Spleen (tissue), 11 donors: ENCODE results near the gene F11R. TPM values are rescaled to one million over a fixed set of nuclear protein-coding genes. Genes with fewer than 3 reads are reported as not detected.

ENCODE experiments used
- DNase-seq: peaks from one replicate; pipeline ENCODE4 v3.0.0-alpha.2; 2020
- H3K27ac ChIP-seq, 8 donors: fragments of 200-600 bp; sonication (generic) in 7 of 8; 1 replicate in 4 of 8; 2 replicates in 4 of 8; pipeline versions ENCODE4 v1.5.0 to v1.8.0; 2016 to 2021; ENCODE audit warnings: inconsistent platforms in 4 of 8, mild to moderate bottlenecking in 4 of 8, moderate library complexity in 1 of 8
- H3K27me3 ChIP-seq, 7 donors: fragments of 200-600 bp; sonication (generic) in 6 of 7; replicated peaks in 1 of 7; 1 replicate in 4 of 7; 2 replicates in 3 of 7; pipeline versions ENCODE4 v1.5.0 to v1.8.0; 2016 to 2021; ENCODE audit warnings: inconsistent platforms in 3 of 7, mild to moderate bottlenecking in 1 of 7
- H3K36me3 ChIP-seq, 6 donors: fragments of 200-600 bp; sonication (generic) in 5 of 6; 1 replicate in 4 of 6; 2 replicates in 2 of 6; pipeline versions ENCODE4 v1.5.0 to v1.8.0; 2016 to 2021; ENCODE audit warnings: inconsistent platforms in 2 of 6
- H3K4me1 ChIP-seq, 6 donors: fragments of 200-600 bp; sonication (generic) in 5 of 6; 1 replicate in 3 of 6; 2 replicates in 3 of 6; pipeline versions ENCODE4 v1.5.0 to v1.8.0; 2016 to 2021; ENCODE audit warnings: inconsistent platforms in 3 of 6
- H3K4me3 ChIP-seq, 8 donors: fragments of 200-600 bp; sonication (generic) in 7 of 8; 1 replicate in 4 of 8; 2 replicates in 4 of 8; pipeline versions ENCODE4 v1.5.0 to v1.8.0; 2016 to 2021; ENCODE audit warnings: inconsistent platforms in 4 of 8, mild to moderate bottlenecking in 4 of 8, moderate library complexity in 2 of 8
- H3K9me3 ChIP-seq, 8 donors: fragments of 200-600 bp; sonication (generic) in 7 of 8; 1 replicate in 4 of 8; 2 replicates in 4 of 8; pipeline versions ENCODE4 v1.5.0 to v1.8.0; 2016 to 2021; ENCODE audit warnings: inconsistent platforms in 4 of 8
- POLR2A ChIP-seq, 3 donors: fragments of 450-650 bp; IDR thresholded peaks; one replicate each; pipeline ENCODE4 v1.5.1; 2017; ENCODE audit warnings: antibody characterized with exemption in 3 of 3, mild to moderate bottlenecking in 1 of 3
- POLR2AphosphoS5 ChIP-seq, 3 donors: sonication (generic); formaldehyde crosslinking; IDR thresholded peaks; one replicate each; pipeline ENCODE4 v1.5.1; 2017; ENCODE audit warnings: antibody characterized with exemption in 3 of 3
- WGBS, 5 donors: extraction: QIAGEN DNeasy Blood & Tissue Kit in 3 of 5; methylation state at CpG; one replicate each; pipeline versions ENCODE4 v1.1.5 to v1.1.7; 2013 to 2018; 5-methylcytosine and 5-hydroxymethylcytosine counted together
- intact Hi-C: fragments of 100-400 bp; cut with DNase I; formaldehyde crosslinking; loops from one replicate; pipeline ENCODE4 v1.15.0; 2023; ENCODE audit warnings: low total_unique reads
- polyA plus RNA-seq, 3 donors: library from polyadenylated mRNA; stranded (reverse); fragments of 200-250 nt; gene quantifications; one replicate each; pipeline ENCODE4 v1.2.1, GENCODE V29; 2013
- total RNA-seq, 7 donors: library from RNA; depleted of rRNA in 3 of 7; stranded (reverse); fragments of >200 nt in 3 of 7; fragmentation: NEBNext Ultra II Directional in 4 of 7; extraction: Animal tissue kit (Norgen Biotek cat#: 25700) in 4 of 7; gene quantifications; one replicate each; pipeline versions ENCODE4 v1.1.0 to v1.2.1, GENCODE V29; 2016 to 2021
- TF ChIP-seq, protein P1 (sequence below), 11 experiments: fragments of 200-600 bp in 7 of 11; fragments of 450-650 bp in 4 of 11; sonication (generic) in 4 of 11; IDR thresholded peaks in 8 of 11; conservative IDR thresholded peaks in 3 of 11; 1 replicate in 7 of 11; 2 replicates in 4 of 11; pipeline versions ENCODE4 v1.4.0 to v1.8.0; 2016 to 2021; ENCODE audit warnings: antibody characterized with exemption in 11 of 11, inconsistent platforms in 4 of 11, mild to moderate bottlenecking in 1 of 11
- donor health status: healthy with polysubstance abuse.
- donor health status: DM: no; HTN: no; CAD: no; lungs with moderate emphysema.
- donor health status: DM: no; HTN: no; CAD: no.
- donor health status: Bipolar disorder and iron deficiency.
- donor health status: healthy.
- donor health status: DM: no; HTN: no; CAD: no.
- donor health status: DM: yes; HTN: yes; CAD: no.

Gene F11R
- total and polyA plus RNA-seq, 10 donors: 6.4 to 77.2 (median 50.8) TPM

DNA sequence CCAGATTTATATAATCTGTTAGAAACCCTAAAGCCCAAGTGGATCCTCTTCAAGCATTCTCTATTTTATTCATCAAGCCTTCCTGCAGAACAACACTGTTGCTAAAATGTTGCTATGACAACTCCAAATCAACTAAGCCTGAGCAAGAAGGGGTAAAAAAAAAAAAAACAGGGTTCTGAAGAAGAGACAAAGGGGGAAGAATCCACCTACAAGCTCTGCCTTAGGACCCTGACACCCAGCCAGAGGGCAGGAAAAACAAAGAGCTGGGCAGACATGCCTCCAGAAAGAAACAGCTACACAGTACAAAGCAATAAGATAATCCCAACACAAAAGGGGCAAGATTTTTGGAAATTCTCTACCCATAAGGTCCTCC, 23.6 kb upstream of the F11R start:
- intact Hi-C loops: loop anchor here (10.0 kb wide), 1 partner anchor 50 kb away; the partner anchor contains the start of gene KLHDC9
- H3K4me1 ChIP-seq: peaks cover 20 to 81% (median 54%) of the 10 kb centered on the region in 6 donors
- no peaks in the 10 kb centered on the region for H3K9me3 ChIP-seq
- H3K27ac ChIP-seq: peak overlapping the region; percentile 93 to 99 (median 98)
- H3K4me3 ChIP-seq: peak overlapping the region; percentile 70 to 98 (median 94)
- TF ChIP-seq POLR2AphosphoS5 (IDR thresholded peaks at IDR 0.05) (no peak), POLR2A (IDR thresholded peaks at IDR 0.05) (no peak)
- H3K36me3 ChIP-seq: peaks cover 5 to 68% (median 57%) of the 10 kb centered on the region in 6 donors
- DNase-seq: no peak
- no peaks in the 10 kb centered on the region for H3K27me3 ChIP-seq

DNA sequence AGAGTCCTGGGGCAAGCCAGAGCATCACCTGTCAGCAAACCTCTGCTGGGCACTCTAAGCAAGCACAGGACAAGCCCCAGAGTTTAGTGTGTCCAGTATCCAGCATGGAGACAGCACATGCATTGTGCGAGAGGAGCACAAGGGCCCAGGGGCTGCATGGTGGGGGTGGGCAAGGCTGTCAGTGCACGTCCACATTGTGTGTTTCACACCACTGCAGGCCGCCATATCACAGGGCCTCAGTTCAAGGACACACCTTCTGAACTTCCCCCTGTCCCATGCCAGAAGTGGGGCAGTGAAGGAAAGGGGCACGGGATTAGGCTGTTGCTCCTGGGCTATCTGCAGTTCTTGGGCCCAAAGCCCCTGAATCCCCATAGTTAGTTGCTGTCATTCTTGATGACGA, 18.6 kb upstream of the F11R start:
- H3K4me1 ChIP-seq: peaks cover 18 to 88% (median 64%) of the 10 kb centered on the region in 6 donors
- 72 to 92% (median 86%) methylated on average over 3 to 5 of the region's 5 CpGs for WGBS, 5 donors
- H3K4me3 ChIP-seq: peak overlapping the region in 1 of 8 donors; percentile 89
- H3K27ac ChIP-seq: peak overlapping the region in 5 of 8 donors; percentile 77 to 89 (median 84)
- no peaks in the 10 kb centered on the region for H3K9me3 ChIP-seq
- intact Hi-C loops: no loop called here
- peaks cover 5 to 75% (median 45%) of the 10 kb centered on the region in 6 donors for H3K36me3 ChIP-seq
- DNase-seq: no peak
- TF ChIP-seq POLR2AphosphoS5 (IDR thresholded peaks at IDR 0.05): peak in 1 of 3 donors; percentile 38
- TF ChIP-seq, protein P1, sequence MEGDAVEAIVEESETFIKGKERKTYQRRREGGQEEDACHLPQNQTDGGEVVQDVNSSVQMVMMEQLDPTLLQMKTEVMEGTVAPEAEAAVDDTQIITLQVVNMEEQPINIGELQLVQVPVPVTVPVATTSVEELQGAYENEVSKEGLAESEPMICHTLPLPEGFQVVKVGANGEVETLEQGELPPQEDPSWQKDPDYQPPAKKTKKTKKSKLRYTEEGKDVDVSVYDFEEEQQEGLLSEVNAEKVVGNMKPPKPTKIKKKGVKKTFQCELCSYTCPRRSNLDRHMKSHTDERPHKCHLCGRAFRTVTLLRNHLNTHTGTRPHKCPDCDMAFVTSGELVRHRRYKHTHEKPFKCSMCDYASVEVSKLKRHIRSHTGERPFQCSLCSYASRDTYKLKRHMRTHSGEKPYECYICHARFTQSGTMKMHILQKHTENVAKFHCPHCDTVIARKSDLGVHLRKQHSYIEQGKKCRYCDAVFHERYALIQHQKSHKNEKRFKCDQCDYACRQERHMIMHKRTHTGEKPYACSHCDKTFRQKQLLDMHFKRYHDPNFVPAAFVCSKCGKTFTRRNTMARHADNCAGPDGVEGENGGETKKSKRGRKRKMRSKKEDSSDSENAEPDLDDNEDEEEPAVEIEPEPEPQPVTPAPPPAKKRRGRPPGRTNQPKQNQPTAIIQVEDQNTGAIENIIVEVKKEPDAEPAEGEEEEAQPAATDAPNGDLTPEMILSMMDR (IDR thresholded peaks at IDR 0.05 in 8 of 11, conservative IDR thresholded peaks at IDR 0.05 in 3 of 11): no peak
- no peaks in the 10 kb centered on the region for H3K27me3 ChIP-seq

DNA sequence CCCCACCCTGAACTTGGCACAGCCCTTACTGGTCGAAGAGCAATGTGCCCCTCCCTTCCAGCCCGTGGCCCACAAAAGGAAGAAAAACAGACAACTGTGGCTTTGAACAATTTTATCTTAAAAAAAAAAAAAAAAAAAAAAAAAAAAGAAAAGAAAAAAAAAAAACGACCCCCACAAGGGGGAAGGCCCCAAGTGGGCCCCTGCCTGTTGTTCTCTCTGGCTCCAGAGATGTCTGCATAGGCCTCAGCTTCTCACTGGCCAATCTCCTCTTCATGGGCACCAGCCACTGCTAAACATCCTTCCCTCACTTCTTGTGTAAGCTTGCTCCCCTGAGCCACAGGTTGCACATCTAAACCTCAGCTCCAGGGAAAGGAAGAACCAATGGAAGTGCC, 18.2 kb upstream of the F11R start:
- peak overlapping the region in 7 of 8 donors; percentile 67 to 89 (median 78) for H3K27ac ChIP-seq
- TF ChIP-seq POLR2A (IDR thresholded peaks at IDR 0.05): no peak
- TF ChIP-seq, protein P1 (IDR thresholded peaks at IDR 0.05 in 8 of 11, conservative IDR thresholded peaks at IDR 0.05 in 3 of 11): no peak
- no peak for TF ChIP-seq POLR2AphosphoS5 (IDR thresholded peaks at IDR 0.05)
- peak overlapping the region; percentile 46 to 89 (median 60) for H3K4me3 ChIP-seq
- no peaks in the 10 kb centered on the region for H3K27me3 ChIP-seq
- peaks cover 5 to 75% (median 45%) of the 10 kb centered on the region in 6 donors for H3K36me3 ChIP-seq
- no peaks in the 10 kb centered on the region for H3K9me3 ChIP-seq
- 4 to 29% (median 18%) methylated on average over 2 to 3 of the region's 3 CpGs for WGBS, 5 donors
- no peak for DNase-seq
- peaks cover 14 to 88% (median 60%) of the 10 kb centered on the region in 6 donors for H3K4me1 ChIP-seq
- intact Hi-C loops: no loop called here

DNA sequence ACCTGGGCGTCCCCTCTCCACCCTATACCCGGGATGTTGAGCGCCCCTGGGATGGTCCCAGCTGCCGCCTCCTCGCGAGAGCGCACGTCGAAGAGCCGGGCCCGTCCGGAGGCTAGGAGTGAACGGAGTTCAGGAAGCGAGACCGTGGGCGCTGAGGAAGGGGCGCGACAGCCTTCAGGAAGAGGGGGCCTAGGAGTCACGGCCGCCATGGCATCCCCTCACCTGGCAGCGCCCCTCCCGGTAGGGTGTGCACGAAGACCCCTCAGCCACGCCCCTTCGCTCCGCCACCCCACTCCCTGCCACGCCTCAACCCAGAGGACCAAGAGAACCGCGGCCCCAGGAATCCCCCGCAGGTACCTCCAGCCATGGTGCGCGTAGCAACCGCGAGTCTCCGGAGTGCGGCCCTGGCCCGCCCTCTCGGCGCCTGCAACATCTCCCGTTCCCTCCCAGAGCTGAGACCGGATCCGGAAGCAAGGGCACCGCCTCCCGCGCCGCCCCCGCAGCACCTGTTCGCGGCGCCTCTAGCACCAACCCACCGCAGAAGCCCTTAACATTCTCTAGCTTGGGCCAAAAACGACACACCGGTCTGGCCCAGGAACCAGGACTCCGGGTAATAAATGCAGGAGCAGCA, 17.7 kb upstream of the F11R start, which contains the start of gene TSTD1:
Gene TSTD1 (minus strand): TSS at position 442 of the 631 bp plus-strand sequence. CDS start 75 bp downstream, at position 367.
- no peaks in the 10 kb centered on the region for H3K27me3 ChIP-seq
- peak within 1 kb of the TSS; percentile 46 to 89 (median 60) for H3K4me3 ChIP-seq
- intact Hi-C loops: no loop called here
- 17 to 49% (median 26%) methylated on average over 42 to 54 of the region's 54 CpGs for WGBS, 5 donors
- TF ChIP-seq, protein P1 (IDR thresholded peaks at IDR 0.05 in 8 of 11, conservative IDR thresholded peaks at IDR 0.05 in 3 of 11): peak in 1 of 11 experiments; percentile 34
- peak; percentile 87 to 94 (median 90) for TF ChIP-seq POLR2AphosphoS5 (IDR thresholded peaks at IDR 0.05)
- TF ChIP-seq POLR2A (IDR thresholded peaks at IDR 0.05): peak in 1 of 3 donors; percentile 29
- peak; percentile 96 for DNase-seq
- H3K4me1 ChIP-seq: peaks cover 9 to 85% (median 55%) of the 10 kb centered on the region in 6 donors
- peak within 1 kb of the TSS; percentile 63 to 89 (median 78) for H3K27ac ChIP-seq
- peaks cover 5 to 74% (median 45%) of the 10 kb centered on the region in 6 donors for H3K36me3 ChIP-seq
- H3K9me3 ChIP-seq: no peaks in the 10 kb centered on the region
